HG03045 (cell line): ENCODE measurements around the gene TTC17.
"Not testable (repeated sequence)": the region's sequence is repeated elsewhere in the genome, so short reads cannot be mapped to it uniquely, and the experiment has no call there.

Experiments used
- ATAC-seq: cut with Tn5 transposase; IDR thresholded peaks from one replicate; pipeline ENCODE4 v1.9.1; 2021; ENCODE audit warnings: mild to moderate bottlenecking, moderate library complexity; ENCODE audit not compliant: unreplicated experiment

Gene TTC17

GRCh38 chr11:43384393-43384792, 25.7 kb downstream of the TTC17 start:
- no peak for ATAC-seq

- no peak for ATAC-seq
These were observed 34.0 kb downstream of the TTC17 start for GRCh38 chr11:43392713-43393112.

- ATAC-seq: no peak
These were observed 35.1 kb downstream of the TTC17 start for GRCh38 chr11:43393765-43394355.

GRCh38 chr11:43396617-43397016, 37.9 kb downstream of the TTC17 start:
- ATAC-seq: no peak

- no peak for ATAC-seq
These were observed 38.5 kb downstream of the TTC17 start for GRCh38 chr11:43397251-43397650.

- no peak for ATAC-seq
These were observed 41.4 kb downstream of the TTC17 start for GRCh38 chr11:43399983-43400630.

GRCh38 chr11:43401252-43401651, 42.5 kb downstream of the TTC17 start:
- ATAC-seq: no peak

- not testable (repeated sequence) for ATAC-seq
These were observed 43.1 kb downstream of the TTC17 start for GRCh38 chr11:43401811-43402210.

GRCh38 chr11:43403357-43404231, 44.9 kb downstream of the TTC17 start:
- ATAC-seq: no peak

- no peak for ATAC-seq
These were observed 45.7 kb downstream of the TTC17 start for GRCh38 chr11:43404406-43404805.

- no peak for ATAC-seq
These were observed 46.2 kb downstream of the TTC17 start for GRCh38 chr11:43404836-43405479.

GRCh38 chr11:43408277-43408676, 49.6 kb downstream of the TTC17 start:
- ATAC-seq: no peak

GRCh38 chr11:43410394-43410793, 51.7 kb downstream of the TTC17 start:
- ATAC-seq: no peak

GRCh38 chr11:43418197-43418596, 59.5 kb downstream of the TTC17 start:
- ATAC-seq: no peak

GRCh38 chr11:43419460-43419859, 60.7 kb downstream of the TTC17 start:
- ATAC-seq: no peak

GRCh38 chr11:43427971-43428370, 69.3 kb downstream of the TTC17 start:
- ATAC-seq: no peak

- ATAC-seq: not testable (repeated sequence)
These were observed 72.2 kb downstream of the TTC17 start for GRCh38 chr11:43430916-43431315.

GRCh38 chr11:43434893-43435292, 76.2 kb downstream of the TTC17 start:
- ATAC-seq: no peak

- ATAC-seq: no peak
These were observed 81.8 kb downstream of the TTC17 start for GRCh38 chr11:43440486-43440885.

- ATAC-seq: no peak
These were observed 85.1 kb downstream of the TTC17 start for GRCh38 chr11:43443811-43444210.

- ATAC-seq: no peak
These were observed 88.4 kb downstream of the TTC17 start for GRCh38 chr11:43447151-43447550.
